T-helper 2 cell treated with Interferon-gamma antibody and Interleukin-4, amounts not matched to agents 5 μg/mL and 100 μg/mL, for 36 hours (primary cell): ENCODE results near the gene SAMD11.

ENCODE experiments used
- DNase-seq: peaks from one replicate; pipeline ENCODE4 v3.0.0; 2021; ENCODE audit warnings: low spot score
- H3K27ac Mint-ChIP-seq: one replicate; pipeline ENCODE4 v1.8.0; 2021; ENCODE audit warnings: mild to moderate bottlenecking, mixed read lengths
- H3K27me3 Mint-ChIP-seq: one replicate; pipeline ENCODE4 v1.8.0; 2021; ENCODE audit warnings: low read depth, mixed read lengths
- H3K36me3 Mint-ChIP-seq: one replicate; pipeline ENCODE4 v1.8.0; 2021; ENCODE audit warnings: low read depth, mixed read lengths
- H3K4me1 Mint-ChIP-seq: one replicate; pipeline ENCODE4 v1.8.0; 2021; ENCODE audit warnings: low read depth, mixed read lengths
- H3K4me3 Mint-ChIP-seq: one replicate; pipeline ENCODE4 v1.8.0; 2022; ENCODE audit warnings: mild to moderate bottlenecking, moderate library complexity, mixed read lengths
- H3K9me3 Mint-ChIP-seq: one replicate; pipeline ENCODE4 v1.8.0; 2021; ENCODE audit warnings: mixed read lengths

SAMD11 gene

GRCh38 chr1:962381-963300, 38.9 kb downstream of the SAMD11 start:
- no peak for DNase-seq
- peaks cover 4% of the 10 kb centered on the region for H3K4me1 Mint-ChIP-seq
- peak overlapping the region; percentile 61 for H3K4me3 Mint-ChIP-seq
- H3K27ac Mint-ChIP-seq: peak overlapping the region; percentile 49
- H3K36me3 Mint-ChIP-seq: peaks cover 5% of the 10 kb centered on the region
- no peaks in the 10 kb centered on the region for H3K9me3 Mint-ChIP-seq
- no peaks in the 10 kb centered on the region for H3K27me3 Mint-ChIP-seq

DNA sequence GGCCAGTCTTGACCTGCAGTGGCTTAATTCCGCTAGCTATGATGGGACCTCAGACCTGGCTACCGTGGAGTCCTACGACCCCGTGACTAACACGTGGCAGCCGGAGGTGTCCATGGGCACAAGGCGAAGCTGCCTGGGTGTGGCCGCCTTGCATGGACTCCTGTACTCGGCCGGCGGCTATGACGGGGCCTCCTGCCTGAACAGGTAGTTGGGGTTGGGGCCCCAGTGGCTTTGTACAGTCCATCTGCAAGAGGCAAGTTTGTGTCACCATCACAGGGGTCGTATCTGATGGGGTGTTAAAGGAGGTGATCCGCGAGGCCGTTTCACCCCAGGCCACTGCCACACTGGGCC, 39.6 kb downstream of the SAMD11 start:
- peaks cover 2% of the 10 kb centered on the region for H3K4me1 Mint-ChIP-seq
- H3K4me3 Mint-ChIP-seq: no peak overlapping the region
- H3K27ac Mint-ChIP-seq: no peak overlapping the region
- no peak for DNase-seq
- peaks cover 5% of the 10 kb centered on the region for H3K36me3 Mint-ChIP-seq
- no peaks in the 10 kb centered on the region for H3K9me3 Mint-ChIP-seq
- no peaks in the 10 kb centered on the region for H3K27me3 Mint-ChIP-seq

DNA sequence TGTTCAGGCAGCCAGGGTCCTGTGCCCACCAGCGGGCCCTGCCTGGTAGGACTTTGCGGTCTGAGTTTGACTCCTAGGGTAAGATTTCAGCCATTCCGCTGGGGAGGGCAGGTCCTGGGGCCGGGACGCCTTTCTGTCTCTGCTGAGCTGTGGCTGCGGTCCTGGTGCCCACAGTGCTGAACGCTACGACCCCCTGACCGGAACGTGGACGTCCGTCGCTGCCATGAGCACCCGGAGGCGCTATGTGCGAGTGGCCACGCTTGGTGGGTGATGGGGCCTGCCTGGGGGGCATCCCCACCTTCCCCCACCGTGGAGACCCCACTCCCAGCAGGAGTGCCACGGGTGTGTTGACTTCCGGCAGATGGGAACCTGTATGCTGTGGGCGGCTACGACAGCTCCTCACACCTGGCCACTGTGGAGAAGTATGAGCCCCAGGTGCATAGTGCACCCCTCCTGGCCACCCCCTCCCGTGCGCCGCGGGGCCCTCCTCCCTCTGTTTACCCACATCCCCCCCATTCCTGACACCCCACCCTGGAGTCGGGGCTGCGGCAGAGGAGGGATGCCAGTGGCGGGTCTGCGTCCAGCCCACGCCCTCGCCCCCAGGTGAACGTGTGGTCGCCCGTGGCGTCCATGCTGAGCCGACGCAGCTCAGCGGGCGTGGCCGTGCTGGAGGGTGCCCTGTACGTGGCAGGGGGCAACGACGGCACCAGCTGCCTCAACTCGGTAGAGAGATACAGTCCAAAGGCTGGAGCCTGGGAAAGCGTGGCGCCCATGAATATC, 40.2 kb downstream of the SAMD11 start:
- no peaks in the 10 kb centered on the region for H3K9me3 Mint-ChIP-seq
- DNase-seq: no peak
- H3K27ac Mint-ChIP-seq: no peak overlapping the region
- H3K4me3 Mint-ChIP-seq: no peak overlapping the region
- H3K4me1 Mint-ChIP-seq: no peaks in the 10 kb centered on the region
- H3K27me3 Mint-ChIP-seq: no peaks in the 10 kb centered on the region
- H3K36me3 Mint-ChIP-seq: peaks cover 4% of the 10 kb centered on the region

DNA sequence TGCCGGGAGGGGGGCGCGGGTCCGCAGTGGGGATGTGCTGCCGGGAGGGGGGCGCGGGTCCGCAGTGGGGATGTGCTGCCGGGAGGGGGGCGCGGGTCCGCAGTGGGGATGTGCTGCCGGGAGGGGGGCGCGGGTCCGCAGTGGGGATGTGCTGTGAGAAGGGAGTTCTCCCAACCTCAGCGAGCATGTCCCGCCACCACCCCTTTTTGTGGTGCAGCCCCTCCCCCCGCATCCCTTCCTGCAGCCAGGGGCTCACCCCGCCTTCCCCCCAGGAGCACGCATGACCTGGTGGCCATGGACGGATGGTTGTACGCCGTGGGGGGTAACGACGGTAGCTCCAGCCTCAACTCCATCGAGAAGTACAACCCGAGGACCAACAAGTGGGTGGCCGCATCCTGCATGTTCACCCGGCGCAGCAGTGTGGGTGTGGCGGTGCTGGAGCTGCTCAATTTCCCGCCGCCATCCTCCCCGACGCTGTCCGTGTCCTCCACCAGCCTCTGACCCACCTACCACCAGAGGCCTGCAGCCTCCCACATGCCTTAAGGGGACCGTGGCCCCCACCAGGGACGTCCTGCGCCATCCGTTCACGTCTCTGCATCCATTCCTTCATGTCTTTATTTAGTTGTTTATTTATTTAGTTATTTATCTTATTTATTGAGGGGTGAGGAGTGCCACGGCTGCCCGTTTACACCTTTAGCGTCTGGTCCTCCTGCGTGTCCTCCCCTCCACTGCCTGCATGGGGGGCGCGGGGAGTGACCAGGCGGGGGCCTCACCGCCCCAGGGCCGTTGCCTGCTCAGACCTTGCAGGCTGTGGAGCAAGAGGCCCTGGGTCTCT, 41.2 kb downstream of the SAMD11 start:
- no peak for DNase-seq
- peaks cover 4% of the 10 kb centered on the region for H3K36me3 Mint-ChIP-seq
- H3K27ac Mint-ChIP-seq: no peak overlapping the region
- H3K4me3 Mint-ChIP-seq: no peak overlapping the region
- H3K27me3 Mint-ChIP-seq: peaks cover 3% of the 10 kb centered on the region
- no peaks in the 10 kb centered on the region for H3K9me3 Mint-ChIP-seq
- no peaks in the 10 kb centered on the region for H3K4me1 Mint-ChIP-seq

DNA sequence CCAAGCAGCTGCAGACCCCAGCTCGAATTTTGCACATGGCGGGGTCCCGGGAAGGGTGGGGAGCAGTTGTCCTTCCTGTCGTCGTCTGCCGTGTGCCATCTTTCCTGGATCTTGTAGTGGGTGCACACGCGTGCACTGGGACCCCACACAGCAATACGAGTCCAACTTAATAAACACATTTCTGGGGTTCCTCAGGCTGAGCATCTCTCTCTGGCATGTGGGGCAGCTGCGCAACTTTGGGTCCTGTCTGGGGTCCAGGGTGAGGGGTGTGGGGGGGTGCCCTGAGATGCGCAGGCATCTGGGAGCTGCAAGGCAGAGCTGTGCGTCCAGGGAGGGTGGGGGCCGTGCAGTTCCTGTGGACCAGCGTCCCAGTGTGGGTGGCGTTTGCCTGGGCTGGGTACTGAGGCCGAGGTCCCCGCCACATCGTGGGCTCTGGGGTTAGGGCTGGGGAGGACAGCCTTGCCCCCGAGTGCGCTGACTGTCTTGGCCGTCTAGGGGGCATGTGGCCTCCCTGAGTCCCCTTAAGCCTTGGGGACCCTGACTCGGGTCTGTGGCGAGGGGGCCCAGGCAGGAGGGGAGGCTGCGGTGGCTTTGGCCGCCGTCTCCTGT, 41.9 kb downstream of the SAMD11 start:
- H3K27ac Mint-ChIP-seq: no peak overlapping the region
- DNase-seq: no peak
- H3K4me3 Mint-ChIP-seq: peak overlapping the region; percentile 40
- no peaks in the 10 kb centered on the region for H3K9me3 Mint-ChIP-seq
- H3K4me1 Mint-ChIP-seq: no peaks in the 10 kb centered on the region
- peaks cover 3% of the 10 kb centered on the region for H3K27me3 Mint-ChIP-seq
- peaks cover 4% of the 10 kb centered on the region for H3K36me3 Mint-ChIP-seq

DNA sequence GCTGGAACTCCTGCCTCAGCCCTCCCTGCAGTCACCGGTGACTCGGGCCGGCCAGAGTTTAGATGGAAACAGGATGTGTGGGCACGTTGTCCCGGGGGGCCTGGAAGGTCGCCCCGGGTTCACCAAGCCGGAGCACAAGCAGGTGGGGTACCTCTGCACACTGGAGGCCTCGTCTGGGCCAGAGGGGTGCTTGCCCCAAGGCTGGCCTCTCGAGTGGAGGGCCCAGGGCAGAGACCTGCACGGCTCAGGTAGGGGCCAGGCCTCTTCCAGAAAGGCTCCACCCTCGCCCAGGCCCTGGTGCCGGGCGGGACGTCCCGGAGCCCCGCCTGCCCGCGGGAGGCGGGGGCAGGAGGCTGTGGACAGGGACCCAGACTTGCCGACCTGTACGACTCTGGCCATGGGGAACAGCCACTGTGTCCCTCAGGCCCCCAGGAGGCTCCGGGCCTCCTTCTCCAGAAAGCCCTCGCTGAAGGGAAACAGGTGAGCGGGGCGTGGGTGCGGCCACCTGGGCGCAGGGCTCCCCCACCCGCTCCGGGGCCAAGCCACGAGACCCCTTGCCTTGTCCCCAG, 42.5 kb downstream of the SAMD11 start, which contains the start of gene PLEKHN1:
PLEKHN1 (plus strand) TSS at position 348 of the 569 bp plus-strand sequence; CDS start at position 398, 50 bp downstream.
- H3K4me1 Mint-ChIP-seq: no peaks in the 10 kb centered on the region
- DNase-seq: no peak
- H3K4me3 Mint-ChIP-seq: peak within 1 kb of the TSS; percentile 83
- H3K27ac Mint-ChIP-seq: peak within 1 kb of the TSS; percentile 63
- H3K27me3 Mint-ChIP-seq: peaks cover 3% of the 10 kb centered on the region
- H3K9me3 Mint-ChIP-seq: no peaks in the 10 kb centered on the region
- peaks cover 4% of the 10 kb centered on the region for H3K36me3 Mint-ChIP-seq

DNA sequence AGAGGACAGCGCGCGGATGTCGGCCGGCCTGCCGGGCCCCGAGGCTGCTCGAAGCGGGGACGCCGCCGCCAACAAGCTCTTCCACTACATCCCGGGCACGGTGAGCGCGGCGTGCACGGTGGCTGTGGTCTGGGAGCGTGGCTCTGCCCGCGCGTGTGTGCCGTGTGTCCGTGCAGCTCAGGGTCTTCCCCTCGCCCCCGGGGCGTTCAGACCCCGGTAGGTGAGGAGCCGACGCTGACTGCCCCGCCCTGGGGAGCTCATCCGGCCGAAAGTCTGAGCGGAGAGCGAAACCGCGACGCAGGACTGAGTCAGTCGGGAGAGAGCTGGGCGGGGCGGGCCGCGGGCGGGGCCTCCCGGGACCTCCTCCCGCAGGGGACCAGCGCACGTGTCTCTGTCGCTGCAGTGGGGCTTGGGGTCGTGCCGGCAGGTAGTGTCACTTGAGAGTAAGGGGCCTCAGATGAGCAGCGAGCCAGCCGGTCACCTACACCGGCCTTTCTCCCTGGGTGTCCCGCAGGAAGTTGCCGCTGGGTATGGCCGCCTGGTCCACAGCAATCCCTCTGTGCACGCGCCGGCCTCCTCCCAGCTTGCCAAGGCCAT, 43.1 kb downstream of the SAMD11 start:
- Mint-ChIP-seq H3K4me3 (peak overlapping the region; percentile 83), H3K9me3 (no peaks in the 10 kb centered on the region), H3K4me1 (no peaks in the 10 kb centered on the region), H3K27ac (peak overlapping the region; percentile 63), H3K36me3 (peaks cover 4% of the 10 kb centered on the region), H3K27me3 (peaks cover 7% of the 10 kb centered on the region)
- peak; percentile 75 for DNase-seq

DNA sequence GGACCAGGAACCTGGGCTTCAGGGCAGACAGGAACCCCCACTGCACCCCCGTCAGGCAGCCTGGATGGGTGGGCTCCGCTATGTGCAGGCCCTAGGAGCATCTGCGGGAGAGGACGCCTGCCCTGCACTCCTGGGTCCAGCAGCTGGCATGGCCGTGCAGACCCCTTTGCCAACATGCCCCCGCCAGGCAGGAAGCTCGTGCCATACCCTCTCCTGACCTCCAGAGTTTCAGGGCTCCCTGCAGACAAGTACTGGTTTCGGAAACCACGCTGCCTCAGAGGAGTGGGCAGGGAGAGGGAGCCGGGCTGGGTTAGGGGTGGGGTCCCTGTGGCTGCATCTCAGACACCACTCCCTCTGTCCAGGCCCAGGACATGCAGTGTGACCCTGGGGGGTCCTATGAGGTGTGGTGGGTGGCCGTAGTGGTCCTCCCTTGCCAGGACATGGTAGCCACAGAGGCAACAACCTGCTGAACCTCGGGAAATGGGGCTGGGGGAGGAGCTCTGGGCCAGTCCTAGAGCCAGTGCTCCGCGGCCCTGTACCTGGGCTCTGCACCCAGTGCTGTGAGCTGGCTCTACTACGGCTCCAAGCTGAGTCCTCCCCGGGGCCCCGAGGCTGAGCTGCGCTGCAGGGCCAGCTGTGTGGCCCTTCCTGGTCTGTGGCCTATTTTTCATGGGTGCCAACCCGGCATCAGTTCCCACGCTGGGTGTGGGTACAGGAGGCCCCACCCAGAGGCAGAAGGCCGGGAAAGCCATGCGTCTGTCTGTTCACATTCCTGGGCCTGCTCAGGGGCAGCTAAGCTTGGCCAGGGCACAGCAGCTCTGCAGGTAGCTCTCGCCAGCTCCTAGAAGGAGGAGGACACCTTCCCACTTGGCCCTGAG, 44.0 kb downstream of the SAMD11 start:
- H3K9me3 Mint-ChIP-seq: no peaks in the 10 kb centered on the region
- H3K27me3 Mint-ChIP-seq: peaks cover 7% of the 10 kb centered on the region
- no peak overlapping the region for H3K27ac Mint-ChIP-seq
- no peak for DNase-seq
- no peaks in the 10 kb centered on the region for H3K4me1 Mint-ChIP-seq
- no peak overlapping the region for H3K4me3 Mint-ChIP-seq
- H3K36me3 Mint-ChIP-seq: peaks cover 2% of the 10 kb centered on the region

- Mint-ChIP-seq H3K4me3 (no peak overlapping the region), H3K27me3 (peaks cover 7% of the 10 kb centered on the region), H3K27ac (no peak overlapping the region), H3K9me3 (no peaks in the 10 kb centered on the region), H3K4me1 (no peaks in the 10 kb centered on the region), H3K36me3 (peaks cover 2% of the 10 kb centered on the region)
- DNase-seq: no peak
These were observed 45.6 kb downstream of the SAMD11 start for GRCh38 chr1:969260-969855.

- Mint-ChIP-seq H3K9me3 (no peaks in the 10 kb centered on the region), H3K27ac (no peak overlapping the region), H3K4me3 (no peak overlapping the region), H3K4me1 (no peaks in the 10 kb centered on the region), H3K27me3 (peaks cover 7% of the 10 kb centered on the region), H3K36me3 (no peaks in the 10 kb centered on the region)
- no peak for DNase-seq
These were observed 46.7 kb downstream of the SAMD11 start for GRCh38 chr1:970242-970972.

DNA sequence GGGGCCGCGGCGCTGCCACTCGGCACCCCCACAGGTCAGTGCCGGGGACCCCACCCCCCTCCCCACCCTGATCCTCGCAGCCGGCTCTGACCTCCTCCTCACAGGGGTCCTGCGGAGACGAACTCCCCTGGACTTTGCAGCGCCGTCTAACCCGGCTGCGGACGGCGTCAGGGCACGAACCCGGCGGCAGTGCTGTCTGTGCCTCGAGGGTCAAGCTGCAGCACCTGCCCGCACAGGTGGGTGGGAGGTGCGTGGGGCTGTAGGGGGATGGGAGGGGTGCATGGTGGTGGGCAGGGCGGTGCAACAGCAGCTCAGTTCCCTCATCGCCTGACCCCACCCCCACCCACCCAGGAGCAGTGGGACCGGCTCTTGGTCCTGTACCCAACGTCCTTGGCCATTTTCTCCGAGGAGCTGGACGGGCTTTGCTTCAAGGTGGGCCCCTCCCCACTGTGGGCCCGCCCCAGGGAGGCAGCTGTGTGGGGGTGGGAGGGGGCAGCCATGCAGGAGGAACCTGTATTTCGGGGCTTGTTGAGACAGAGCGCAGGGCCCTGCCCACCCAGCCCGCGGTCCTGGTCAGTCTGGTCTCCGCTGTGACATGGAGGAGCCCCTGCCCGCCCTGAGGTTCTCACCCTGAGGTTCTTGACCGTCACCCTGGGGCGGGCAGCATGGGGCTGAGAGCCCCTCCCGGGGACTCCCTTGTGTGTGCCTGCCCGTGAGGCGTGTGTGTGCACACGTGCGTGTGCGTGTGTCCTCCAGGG, 47.4 kb downstream of the SAMD11 start:
- no peaks in the 10 kb centered on the region for H3K9me3 Mint-ChIP-seq
- peaks cover 2% of the 10 kb centered on the region for H3K4me1 Mint-ChIP-seq
- DNase-seq: no peak
- peaks cover 11% of the 10 kb centered on the region for H3K27me3 Mint-ChIP-seq
- no peaks in the 10 kb centered on the region for H3K36me3 Mint-ChIP-seq
- no peak overlapping the region for H3K4me3 Mint-ChIP-seq
- no peak overlapping the region for H3K27ac Mint-ChIP-seq
